ENCODE measurements around the gene MYPN.
A peak's percentile ranks its signal among the peaks of the same experiment; 100 is the strongest.
"Not testable (repeated sequence)": the region's sequence is repeated elsewhere in the genome, so short reads cannot be mapped to it uniquely, and the experiment has no call there.

MYPN gene, protein sequence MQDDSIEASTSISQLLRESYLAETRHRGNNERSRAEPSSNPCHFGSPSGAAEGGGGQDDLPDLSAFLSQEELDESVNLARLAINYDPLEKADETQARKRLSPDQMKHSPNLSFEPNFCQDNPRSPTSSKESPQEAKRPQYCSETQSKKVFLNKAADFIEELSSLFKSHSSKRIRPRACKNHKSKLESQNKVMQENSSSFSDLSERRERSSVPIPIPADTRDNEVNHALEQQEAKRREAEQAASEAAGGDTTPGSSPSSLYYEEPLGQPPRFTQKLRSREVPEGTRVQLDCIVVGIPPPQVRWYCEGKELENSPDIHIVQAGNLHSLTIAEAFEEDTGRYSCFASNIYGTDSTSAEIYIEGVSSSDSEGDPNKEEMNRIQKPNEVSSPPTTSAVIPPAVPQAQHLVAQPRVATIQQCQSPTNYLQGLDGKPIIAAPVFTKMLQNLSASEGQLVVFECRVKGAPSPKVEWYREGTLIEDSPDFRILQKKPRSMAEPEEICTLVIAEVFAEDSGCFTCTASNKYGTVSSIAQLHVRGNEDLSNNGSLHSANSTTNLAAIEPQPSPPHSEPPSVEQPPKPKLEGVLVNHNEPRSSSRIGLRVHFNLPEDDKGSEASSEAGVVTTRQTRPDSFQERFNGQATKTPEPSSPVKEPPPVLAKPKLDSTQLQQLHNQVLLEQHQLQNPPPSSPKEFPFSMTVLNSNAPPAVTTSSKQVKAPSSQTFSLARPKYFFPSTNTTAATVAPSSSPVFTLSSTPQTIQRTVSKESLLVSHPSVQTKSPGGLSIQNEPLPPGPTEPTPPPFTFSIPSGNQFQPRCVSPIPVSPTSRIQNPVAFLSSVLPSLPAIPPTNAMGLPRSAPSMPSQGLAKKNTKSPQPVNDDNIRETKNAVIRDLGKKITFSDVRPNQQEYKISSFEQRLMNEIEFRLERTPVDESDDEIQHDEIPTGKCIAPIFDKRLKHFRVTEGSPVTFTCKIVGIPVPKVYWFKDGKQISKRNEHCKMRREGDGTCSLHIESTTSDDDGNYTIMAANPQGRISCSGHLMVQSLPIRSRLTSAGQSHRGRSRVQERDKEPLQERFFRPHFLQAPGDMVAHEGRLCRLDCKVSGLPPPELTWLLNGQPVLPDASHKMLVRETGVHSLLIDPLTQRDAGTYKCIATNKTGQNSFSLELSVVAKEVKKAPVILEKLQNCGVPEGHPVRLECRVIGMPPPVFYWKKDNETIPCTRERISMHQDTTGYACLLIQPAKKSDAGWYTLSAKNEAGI (N-terminal part only)

DNA sequence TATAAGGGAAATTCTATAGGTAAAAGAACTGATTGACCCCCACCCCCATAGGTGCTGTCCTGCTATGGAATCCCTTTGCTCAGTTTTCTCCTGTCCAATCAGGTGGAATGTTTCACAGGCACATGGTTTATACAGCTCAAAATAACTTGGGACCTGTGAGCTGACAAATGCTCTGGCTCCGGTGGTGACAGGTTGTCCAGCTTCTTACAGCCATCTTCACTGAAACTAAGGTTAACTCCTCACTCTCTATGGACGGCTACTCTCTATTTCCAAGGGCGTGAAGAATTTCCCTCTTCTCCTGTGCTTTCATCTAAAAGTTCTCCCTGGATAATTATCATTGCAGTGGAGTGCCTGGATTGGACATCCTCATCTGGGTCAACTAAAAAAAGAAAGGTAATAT, at the start of gene MYPN:
MYPN (plus strand) TSS at position 158 of the 400 bp plus-strand sequence. CDS start 11,951 bp downstream, outside the sequence.
- DNase-seq (ENCODE audit: low read depth): no peak

DNA sequence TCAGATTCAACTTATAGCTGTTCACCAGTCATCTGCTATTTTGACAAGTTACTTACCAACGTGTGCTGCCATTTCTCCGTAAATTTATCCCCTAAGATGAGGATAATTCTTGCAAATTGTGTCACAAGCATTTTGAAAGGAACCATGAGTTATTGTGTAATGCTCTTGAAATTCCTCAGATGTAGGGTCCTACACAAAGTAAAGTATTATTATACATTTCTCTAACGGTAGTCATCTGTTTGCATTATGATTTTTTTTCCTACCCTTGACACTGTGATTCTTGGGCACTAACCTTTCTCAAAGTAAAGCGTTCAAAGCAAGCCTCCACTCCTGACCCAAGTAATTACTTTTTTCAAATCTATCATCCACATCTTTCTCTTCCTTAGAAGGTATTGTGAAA, 42.3 kb upstream of the MYPN start:
- DNase-seq (ENCODE audit: low read depth): no peak

DNA sequence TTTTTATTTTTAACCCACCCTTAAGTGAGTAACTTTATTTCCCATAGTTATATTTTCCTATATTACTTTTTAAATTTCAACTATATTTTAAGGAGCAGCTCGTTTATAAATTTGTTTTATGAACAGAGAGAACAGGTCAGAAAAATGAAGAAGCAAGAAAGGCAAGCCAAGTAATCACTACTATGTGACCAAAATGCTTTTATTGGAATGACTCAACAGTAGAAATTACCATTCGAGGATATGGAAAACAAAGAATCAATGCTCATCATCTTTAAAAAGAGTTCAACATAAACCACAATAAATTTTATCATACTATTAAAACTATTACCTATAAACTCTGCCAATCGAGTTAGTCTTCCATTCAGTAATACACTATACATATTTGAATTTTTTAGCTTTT, 41.8 kb upstream of the MYPN start:
- DNase-seq (ENCODE audit: low read depth): no peak

DNA sequence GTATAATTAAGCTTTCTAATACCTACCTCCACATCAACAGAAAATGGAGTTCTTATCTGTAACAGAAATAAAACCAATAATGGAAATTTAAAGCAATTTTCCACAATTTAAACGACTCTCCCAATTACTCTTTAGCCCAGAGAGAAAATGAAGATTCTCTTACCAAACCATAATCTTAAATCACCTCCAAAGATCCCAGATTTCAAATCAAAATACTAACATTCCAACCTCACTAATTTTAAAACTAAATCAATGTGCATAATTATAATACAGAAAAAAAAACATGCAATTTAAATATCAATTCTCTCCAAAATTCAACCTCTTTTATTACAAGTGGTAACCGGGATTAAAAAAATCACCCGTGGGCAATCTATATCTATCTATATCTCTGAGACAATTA, 35.7 kb upstream of the MYPN start:
- no peak for DNase-seq (ENCODE audit: low read depth)

DNA sequence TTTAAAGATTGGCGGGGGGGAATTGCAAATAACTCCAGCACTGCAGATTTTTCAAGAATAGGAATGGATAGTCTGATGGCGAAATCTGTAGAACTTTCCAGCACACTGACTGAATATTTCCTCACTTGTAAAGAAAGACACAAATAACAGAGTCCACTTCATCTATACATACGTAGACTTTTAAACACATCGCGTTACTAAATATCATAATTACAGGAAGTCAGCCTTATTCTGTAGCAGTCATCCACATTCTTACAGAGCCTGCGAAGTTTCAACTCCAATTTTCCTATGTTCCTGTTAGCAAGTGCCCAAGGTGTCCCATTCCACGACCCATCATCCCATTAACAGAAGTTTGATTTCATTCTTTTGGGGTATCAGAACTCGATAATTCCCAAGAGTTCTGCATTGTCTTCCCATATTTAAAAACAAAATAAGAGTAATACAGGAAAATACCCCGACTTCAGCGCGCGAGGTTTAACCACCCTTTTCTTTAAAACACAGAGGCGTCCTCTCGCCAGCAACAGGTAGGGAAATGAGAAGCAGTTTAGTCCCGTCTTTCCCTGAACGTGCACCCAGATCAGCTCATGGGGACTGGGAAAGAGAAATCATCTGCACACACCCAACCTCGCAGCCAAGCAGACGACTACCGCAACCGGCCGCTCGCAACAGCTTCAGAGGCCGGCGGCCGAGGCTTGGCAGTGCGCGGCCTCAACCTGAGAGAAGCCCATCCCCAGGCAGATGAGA, 35.1 kb upstream of the MYPN start:
- DNase-seq (ENCODE audit: low read depth): no peak

DNA sequence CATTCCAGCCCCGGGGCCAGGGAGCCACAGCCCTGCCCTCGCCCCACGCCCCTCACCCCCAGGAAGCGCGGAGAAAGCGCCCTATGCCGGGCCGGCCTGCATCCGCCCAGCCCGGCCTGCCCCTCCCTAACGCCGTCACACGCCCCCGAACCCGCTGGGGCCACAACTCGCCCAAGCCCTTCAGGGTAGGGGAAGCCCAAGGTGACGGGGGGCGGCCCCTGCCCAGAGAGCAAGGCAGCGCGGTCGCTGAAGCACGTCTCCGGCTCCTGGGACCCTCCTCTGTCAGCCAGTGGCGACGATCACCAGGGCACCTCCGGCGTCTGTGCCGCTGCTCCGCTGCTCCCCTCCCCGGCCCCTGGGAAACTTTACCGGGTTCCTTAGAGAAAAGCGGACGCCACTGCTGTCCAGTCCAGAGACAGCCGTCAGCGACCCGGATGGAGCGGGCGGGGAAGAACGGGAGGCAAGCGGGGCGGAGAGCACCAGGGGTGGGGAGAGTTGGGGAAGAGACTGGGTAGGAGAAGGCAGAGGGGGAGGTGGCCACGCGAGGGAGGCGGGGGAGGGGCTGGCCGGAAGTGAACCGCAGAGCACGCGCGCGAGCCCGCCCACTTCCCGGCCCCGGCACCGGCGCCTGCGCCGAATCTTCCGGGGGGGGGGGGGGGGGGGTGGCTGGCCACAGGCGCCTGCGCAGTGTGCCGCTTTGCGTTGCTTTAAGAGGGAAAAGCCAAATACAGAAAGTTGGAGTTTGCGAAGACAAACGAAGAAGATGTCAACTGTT, 34.3 kb upstream of the MYPN start, which contains the start of gene HERC4:
HERC4 (minus strand) TSS at position 509 of the 775 bp plus-strand sequence. CDS start 2,175 bp downstream, outside the sequence.
- DNase-seq (ENCODE audit: low read depth): peak; percentile 61

DNA sequence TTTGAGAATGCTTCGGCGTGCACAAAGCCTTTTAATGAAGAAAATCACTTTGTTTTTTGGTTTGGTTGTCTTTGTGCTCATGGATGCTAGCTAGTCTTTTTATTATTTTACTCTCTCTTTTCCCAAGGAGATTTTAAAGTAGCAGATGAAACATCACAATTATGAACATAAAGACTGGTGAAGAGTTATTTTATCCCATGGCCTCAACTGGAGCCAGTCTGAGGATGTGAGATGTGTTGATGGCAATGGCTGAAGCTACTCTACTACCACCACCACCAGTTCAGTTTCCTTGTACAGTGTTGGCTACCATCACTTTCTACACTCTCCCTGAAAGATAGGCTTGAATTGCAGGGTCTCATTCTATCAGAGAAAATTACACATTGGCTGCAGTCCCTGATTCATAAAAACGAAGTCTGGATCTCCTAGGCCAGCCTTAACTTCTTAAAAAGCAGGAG, 33.7 kb upstream of the MYPN start:
- no peak for DNase-seq (ENCODE audit: low read depth)

DNA sequence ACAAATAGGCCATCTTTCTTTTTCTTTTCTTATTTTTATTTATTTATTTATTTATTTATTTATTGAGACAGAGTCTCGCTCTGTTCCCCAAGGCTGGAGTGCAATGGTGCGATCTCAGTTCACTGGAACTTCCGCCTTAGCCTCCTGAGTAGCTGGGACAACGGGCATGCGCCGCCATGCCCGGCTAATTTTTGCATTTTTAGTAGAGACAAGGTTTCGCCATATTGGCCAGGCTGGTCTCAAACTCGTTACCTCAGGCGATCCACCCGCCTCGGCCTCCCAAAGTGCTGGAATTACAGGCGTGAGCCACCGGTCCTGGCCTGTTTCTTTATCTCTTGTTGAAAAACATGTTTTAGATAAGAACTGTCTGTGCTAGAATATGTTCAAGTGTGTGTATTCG, 33.2 kb upstream of the MYPN start:
- not testable (repeated sequence) for DNase-seq (ENCODE audit: low read depth)

DNA sequence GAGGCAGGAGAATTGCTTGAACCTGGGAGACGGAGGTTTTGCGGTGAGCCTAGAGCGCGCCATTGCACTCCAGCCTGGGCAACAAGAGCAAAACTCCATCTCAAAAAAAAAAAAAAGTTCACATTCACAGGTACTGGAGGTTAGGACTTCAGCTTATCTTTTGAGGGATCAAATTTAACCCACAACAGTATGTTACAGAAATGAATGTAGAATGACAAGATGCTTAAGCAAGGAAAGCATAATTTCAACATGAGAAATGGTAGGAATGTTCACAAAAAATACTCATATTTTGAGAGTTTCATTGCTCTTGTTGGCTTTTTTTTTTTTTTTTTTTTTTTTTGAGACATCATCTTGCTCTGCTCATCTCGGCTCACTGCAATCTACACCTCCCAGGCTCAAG, 32.3 kb upstream of the MYPN start:
- DNase-seq (ENCODE audit: low read depth): no peak

DNA sequence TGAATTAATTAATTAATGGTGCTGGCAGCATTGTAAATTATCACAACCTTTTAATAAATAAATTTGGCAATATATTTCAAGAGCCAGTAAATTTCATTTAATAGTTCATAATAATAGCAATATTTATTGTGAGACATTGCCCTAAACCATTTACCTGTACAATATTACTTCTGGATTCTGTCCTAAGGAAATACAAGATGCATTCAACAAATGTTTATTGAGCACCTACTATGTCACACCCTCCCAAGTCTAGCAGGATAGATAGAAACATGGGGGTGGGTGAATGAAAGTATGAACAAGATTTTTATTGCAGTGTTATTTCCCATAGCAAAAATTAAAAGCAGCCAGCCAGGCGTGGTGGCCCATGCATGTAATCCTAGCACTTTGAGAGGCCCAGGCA, 29.9 kb upstream of the MYPN start:
- DNase-seq (ENCODE audit: low read depth): no peak

DNA sequence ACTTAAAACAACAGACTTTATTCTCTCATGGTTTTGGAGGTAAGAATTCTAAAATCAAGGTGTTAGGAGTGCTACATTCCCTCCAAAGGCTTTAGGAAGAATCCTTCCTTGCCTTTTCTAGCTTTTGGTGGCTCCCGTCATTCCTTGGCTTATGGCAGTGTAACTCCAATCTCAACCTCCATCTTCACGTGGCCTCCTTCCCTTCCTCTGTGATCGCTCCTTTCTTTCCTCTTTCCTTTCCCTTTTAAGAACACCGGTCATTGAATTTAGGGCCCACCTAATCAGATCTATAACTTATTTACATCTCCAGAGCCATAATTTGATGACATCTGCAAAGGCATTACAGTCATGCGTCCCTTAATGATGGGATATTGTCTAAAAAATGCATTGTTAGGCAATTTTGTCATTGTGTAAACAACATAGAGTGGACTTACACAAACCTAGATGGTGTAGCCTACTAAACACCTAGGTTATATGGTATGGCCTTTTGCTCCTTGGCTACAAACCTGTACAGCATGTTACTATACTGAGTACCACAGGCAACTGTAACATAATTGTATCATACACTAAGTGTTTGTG, 28.3 kb upstream of the MYPN start:
- DNase-seq (ENCODE audit: low read depth): no peak

DNA sequence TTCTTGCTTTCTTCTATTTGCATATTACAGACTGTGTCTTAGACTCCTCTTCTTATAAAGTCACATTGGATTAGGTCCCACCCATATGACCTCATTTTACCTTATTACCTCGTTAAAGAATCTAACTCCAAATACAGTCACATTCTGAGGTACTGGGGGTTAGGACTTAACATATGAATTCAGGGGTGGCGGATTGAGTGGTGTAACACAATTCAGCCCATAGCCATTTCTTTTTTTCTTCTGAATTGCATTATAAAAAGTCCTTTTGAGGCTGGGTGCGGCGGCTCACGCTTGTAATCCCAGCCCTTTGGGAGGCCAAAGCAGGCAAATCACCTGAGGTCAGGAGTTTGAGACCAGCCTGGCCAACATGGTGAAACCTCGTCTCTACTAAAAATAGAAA, 27.4 kb upstream of the MYPN start:
- DNase-seq (ENCODE audit: low read depth): no peak

DNA sequence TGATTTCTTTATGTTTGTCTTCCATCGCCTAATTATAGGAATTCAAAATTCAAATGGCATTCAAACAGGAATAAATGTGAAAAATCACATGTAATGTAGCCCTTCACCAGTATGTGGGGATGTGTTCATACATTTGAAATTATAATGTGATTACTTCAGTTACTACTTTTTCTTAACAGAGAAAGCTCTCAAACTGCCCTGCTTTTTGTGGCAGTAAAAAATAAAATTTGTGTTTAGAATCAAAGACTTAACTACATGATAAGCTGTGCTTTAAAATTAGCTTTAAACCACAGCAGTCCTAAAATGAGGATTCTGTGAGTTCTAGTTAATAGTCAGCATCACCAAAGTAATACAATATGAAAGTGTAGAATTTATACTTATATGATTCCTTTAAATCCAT, 26.4 kb upstream of the MYPN start:
- DNase-seq (ENCODE audit: low read depth): no peak

DNA sequence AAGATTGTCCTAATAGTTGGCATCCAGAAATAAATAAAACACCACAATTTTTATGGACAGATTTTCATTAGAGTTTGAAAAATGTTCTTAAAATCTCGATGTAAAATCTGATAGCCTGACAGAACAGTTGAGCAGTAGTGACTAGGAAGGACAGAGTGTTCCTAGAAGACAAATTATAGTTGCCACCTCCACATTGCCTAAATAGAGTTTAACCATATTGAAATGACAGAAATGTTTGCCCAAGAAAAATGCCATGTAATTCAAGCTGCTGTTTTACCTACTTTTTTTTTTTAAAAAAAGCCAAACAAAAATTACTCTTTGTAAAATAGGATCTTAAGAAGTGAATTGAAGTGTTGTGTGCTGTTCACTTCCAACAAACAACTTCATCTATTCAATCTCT, 25.3 kb upstream of the MYPN start:
- DNase-seq (ENCODE audit: low read depth): no peak

DNA sequence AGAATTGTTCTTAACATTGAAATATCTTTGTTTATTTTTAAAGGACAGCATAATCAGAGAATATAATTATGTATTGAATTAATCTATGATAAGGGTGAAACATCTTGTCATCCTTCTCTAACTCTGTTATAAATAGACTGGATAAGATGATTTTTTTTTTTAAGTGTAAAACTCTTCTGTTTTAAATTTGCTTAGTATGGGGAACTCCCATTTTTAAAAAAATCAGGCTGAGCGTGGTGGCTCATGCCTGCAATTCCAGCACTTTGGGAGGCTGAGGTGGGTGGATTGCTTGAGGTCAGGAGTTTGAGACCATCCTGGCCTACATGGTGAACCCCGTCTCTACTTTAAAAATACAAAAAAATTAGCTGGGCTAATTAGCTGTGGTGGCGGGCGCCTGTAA, 24.8 kb upstream of the MYPN start:
- DNase-seq (ENCODE audit: low read depth): no peak

DNA sequence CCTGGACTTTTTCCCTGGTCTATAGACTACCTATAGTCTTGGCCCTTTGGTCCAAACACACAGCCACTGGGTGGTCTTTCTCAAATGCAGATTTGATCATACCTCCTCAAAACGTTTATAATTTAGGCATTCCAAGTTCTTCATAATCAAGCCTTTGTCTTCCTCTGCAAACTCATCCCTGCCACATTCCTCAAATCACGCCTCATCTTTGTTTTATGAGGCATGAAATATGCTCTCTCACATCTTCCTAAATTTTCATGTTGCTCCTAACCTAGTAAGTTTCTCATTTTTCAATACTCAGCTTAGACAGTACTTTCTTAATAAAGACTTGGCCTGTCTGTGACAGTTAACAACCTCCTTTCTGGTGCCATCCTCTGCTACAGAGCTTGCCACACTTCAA, 23.3 kb upstream of the MYPN start:
- no peak for DNase-seq (ENCODE audit: low read depth)

DNA sequence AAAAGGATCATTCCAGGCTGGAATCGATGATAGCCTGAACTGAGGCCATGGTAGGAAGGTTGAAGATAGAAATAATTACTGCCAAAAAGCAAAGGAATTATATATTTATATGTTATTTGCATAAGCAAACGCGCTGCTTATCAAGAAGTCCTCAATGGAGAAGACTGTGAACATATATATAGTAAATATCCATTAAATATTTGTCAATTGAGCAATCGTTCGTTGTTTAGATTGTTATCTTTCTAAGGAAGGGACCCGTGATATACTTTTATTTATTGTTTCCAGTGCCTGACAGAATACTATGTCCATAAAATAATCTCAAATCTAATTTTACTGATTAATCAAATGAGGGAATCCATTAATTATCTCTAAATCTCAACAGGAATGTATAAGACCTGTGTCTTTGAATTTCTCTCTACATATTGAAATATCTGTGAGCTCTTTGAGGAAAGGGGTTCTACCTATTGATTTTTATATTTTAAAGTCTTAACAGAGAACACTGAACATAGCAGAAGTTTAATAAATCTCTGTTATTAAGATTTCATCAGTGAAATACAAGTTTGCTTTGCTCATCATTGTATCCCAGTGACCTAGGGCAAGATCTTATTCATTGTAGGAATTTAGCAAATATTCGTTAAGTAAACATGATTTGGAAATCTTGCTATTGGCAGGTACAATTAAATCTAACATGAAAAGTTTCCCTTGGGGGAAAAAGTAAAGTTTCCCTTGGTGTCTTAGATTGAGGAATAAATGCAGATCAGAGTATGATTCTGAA, 22.2 kb upstream of the MYPN start:
- no peak for DNase-seq (ENCODE audit: low read depth)

DNA sequence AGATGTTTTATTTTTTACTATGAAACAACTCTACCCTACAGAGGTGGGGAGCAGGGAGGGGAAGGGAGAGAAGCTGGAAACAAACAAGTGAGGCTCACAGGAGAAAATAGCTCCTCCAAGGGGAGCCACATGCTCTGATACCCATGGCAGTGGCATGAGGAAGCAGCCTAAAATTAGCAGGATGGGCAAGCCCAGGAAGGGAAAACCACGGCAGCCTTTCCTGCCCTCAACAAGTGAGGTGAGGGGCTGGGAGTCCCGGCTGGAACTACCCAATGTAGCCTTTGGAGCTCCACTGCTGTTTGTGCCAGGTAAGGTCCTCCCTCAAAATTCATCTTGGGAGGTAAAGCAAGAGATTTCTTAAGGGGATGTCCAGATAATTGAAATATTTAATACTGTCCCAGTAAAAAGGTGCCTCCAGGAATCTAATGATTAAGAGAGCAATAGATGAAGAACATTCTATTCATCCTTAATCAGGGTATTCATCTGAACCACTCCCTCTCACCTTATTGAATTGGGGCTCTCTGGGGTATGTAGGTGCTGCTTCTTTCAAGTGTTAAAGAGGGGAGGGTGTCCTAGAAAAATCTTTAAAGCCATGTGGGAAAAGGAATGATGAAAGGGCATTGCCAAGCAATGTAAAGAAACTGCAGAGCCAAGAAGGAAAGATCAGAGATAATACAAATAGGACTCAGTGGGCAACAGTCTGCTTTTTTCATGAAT, 21.4 kb upstream of the MYPN start:
- no peak for DNase-seq (ENCODE audit: low read depth)

DNA sequence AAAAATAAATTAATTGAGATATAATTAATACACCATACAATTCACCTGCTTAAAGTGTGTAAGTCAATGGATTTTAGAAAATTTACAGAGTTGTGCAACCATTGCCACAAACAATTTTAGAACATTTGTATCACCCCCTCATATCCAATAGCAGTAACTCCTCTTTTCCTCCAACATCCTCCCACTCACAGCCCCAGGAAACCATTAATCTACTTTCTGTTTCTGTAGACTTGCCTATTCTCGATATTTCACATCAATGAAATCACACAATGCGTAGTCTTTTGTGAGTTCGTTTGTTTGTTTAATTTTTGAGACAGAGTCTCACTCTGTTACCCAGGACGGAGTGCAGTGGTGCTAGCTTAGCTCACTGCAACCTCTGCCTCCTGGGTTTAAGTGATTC, 20.5 kb upstream of the MYPN start:
- no peak for DNase-seq (ENCODE audit: low read depth)

Data from GM04503 (cell line).